Neuron (in vitro differentiated cells): Measurements from ENCODE around the gene GAL3ST2.

Source experiments
- H2AFZ ChIP-seq: one replicate; pipeline ENCODE4 v1.6.1; 2013; ENCODE audit warnings: low read depth, mild to moderate bottlenecking, inconsistent platforms, low read length, moderate library complexity
- H3K27me3 ChIP-seq: one replicate; pipeline ENCODE4 v1.6.1; 2013; ENCODE audit warnings: low read length; ENCODE audit not compliant: insufficient read depth
- H3K36me3 ChIP-seq: one replicate; pipeline ENCODE4 v1.6.1; 2013; ENCODE audit warnings: low read length; ENCODE audit not compliant: insufficient read depth
- H3K4me1 ChIP-seq: one replicate; pipeline ENCODE4 v1.6.1; 2013; ENCODE audit warnings: low read length; ENCODE audit not compliant: insufficient read depth
- H3K4me3 ChIP-seq: 2 replicates; pipeline ENCODE4 v1.5.1; 2013; ENCODE audit warnings: mild to moderate bottlenecking, low read length, moderate library complexity
- H3K9me3 ChIP-seq: one replicate; pipeline ENCODE4 v1.6.1; 2013; ENCODE audit warnings: low read length

Gene GAL3ST2

DNA sequence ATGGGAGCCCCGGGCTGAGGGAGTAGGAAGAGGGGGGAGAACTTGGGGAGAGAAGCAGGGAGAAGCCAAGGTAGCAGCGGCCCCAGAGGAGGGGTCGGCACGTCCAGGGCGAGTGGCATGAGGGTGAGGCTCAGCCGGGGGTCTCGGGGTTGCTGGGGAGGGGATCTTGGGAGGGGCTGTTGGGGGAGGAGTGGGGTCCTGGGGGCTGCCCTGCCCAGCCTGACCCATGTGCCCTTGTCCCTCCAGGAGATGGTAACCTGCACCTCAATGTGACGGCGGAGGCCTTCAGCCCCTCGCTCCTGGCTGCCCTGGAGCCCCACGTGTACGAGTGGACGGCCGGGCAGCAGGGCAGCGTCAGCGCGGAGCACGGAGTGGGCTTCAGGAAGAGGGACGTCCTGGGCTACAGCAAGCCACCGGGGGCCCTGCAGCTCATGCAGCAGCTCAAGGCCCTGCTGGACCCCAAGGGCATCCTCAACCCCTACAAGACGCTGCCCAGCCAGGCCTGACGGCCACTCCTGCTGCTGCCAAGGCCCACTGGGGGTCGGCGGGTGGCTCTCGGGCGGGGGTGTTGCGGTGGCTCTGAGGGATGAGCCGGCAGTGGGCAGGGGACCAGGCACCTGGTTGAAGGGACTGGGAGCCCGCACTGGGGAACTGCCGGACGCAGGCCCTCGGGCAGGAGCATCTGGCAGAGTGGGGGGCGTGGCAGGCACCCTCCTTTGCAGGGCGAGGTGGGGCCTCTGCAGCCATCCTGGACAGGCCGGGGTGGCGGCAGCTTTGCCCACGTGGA, 9.0 kb upstream of the GAL3ST2 start:
- H3K36me3 ChIP-seq = no peaks in the 10 kb centered on the region
- H3K4me3 ChIP-seq = no peak overlapping the region
- no peaks in the 10 kb centered on the region for H3K27me3 ChIP-seq
- no peak overlapping the region for H2AFZ ChIP-seq
- H3K9me3 ChIP-seq = no peaks in the 10 kb centered on the region
- H3K4me1 ChIP-seq = peaks cover 16% of the 10 kb centered on the region

DNA sequence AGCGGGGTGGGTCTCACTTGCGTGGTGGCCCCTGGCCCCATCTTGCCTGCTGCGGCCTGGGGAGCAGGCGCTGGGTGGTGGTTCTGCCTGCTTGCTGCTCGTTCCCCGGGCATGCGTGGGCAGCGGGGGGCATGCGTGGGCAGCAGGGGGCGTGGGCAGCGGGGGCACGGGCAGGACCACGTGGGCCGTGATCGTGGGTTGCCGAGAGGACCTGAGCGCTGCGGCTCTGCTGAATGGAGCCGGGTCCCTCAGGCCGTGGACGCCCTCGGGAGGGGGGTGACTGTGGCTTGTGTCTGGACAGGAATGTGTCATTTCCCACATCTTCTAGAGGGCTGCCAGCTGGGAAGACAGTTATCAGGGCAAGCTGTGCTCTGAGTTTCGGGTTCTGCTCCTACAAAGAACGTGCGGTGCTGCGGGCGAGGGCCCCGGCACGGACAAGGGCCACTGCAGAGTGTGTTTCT, 8.3 kb upstream of the GAL3ST2 start:
- H3K4me1 ChIP-seq = peaks cover 16% of the 10 kb centered on the region
- no peak overlapping the region for H3K4me3 ChIP-seq
- H3K36me3 ChIP-seq = no peaks in the 10 kb centered on the region
- H2AFZ ChIP-seq = no peak overlapping the region
- no peaks in the 10 kb centered on the region for H3K27me3 ChIP-seq
- H3K9me3 ChIP-seq = no peaks in the 10 kb centered on the region

DNA sequence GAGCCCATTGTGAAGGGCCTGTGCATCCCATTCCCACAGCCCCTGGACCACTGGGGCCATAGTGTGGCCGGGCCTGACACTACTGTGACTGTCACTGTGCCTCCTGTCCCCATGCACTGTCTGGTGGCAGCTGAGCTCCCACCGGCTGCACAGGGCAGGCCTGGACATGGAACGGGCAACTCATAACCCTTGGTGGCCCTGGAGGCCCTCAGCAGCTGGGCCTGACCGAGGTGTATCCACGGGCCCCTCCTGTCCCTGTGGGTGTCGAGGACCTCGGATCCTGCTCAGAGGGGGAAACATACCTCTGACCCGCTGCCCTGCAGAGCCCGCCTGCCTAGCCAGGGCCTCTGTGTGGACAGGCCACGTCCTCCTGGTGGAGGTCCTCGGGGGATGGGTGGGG, 7.8 kb upstream of the GAL3ST2 start:
- H3K9me3 ChIP-seq = no peaks in the 10 kb centered on the region
- no peak overlapping the region for H3K4me3 ChIP-seq
- H3K27me3 ChIP-seq = no peaks in the 10 kb centered on the region
- no peaks in the 10 kb centered on the region for H3K36me3 ChIP-seq
- peaks cover 16% of the 10 kb centered on the region for H3K4me1 ChIP-seq
- no peak overlapping the region for H2AFZ ChIP-seq

GRCh38 chr2:241769819-241770184, 6.8 kb upstream of the GAL3ST2 start:
- Histone ChIP-seq H3K4me1 (peaks cover 9% of the 10 kb centered on the region), H2AFZ (no peak overlapping the region), H3K9me3 (no peaks in the 10 kb centered on the region), H3K36me3 (no peaks in the 10 kb centered on the region), H3K4me3 (no peak overlapping the region), H3K27me3 (no peaks in the 10 kb centered on the region)

DNA sequence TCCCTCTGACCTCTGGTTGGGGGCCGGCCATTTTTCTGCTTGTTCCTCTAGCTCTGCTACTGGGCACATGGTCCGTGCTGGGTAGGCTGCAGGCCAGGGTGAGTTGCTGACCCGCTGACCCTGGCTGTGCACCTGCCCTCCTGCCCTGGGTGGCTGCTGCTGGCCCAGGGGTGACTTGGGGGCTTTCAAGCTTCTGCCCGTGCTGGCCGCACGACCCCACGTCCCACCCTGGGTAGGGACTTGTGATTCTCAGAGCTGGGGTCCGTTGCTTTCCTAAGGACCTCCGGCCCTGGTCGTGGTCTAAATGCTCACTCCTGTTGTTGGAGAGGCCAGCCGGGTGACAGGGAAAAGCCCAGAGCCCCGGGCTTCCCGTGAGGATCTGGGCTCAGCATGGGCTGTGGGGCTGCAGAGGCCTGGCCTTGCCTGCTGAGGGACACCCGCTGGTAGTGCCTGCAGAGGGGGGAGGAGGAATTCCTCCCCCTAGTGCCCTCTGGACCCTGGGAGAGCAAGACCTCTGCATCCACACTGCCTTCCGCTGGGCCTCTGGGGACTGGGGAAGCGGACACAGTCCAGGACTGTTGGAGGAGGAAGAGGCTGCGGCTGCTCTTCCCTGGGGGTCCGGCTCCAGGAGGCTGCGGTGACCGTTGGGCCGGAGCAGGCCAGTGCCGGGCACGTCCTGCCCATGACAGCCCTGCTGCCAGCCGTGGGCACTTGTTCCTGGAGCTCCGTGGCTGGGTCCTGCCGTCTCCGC, 6.3 kb upstream of the GAL3ST2 start:
- Histone ChIP-seq H3K27me3 (no peaks in the 10 kb centered on the region), H3K4me3 (no peak overlapping the region), H3K36me3 (no peaks in the 10 kb centered on the region), H3K9me3 (no peaks in the 10 kb centered on the region), H2AFZ (no peak overlapping the region), H3K4me1 (peaks cover 8% of the 10 kb centered on the region)

DNA sequence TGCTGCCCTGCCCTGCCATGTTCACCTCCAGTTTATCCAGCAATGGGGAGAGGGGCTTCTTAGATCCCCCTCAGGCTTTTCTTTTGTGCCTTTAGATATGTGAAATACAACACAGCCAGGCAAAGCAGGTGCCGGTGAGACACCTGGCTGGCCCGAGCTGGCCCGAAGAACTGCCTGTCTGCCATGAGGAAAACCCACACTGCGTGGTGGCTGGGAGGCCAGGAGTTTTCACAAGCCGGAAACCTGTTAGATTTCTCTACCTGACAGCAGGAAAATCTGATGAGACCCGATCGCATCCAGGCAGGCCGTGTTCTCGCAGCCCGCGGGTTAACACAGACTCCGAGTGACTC, 5.7 kb upstream of the GAL3ST2 start:
- peaks cover 8% of the 10 kb centered on the region for H3K4me1 ChIP-seq
- H2AFZ ChIP-seq = no peak overlapping the region
- no peak overlapping the region for H3K4me3 ChIP-seq
- peaks cover 3% of the 10 kb centered on the region for H3K27me3 ChIP-seq
- H3K36me3 ChIP-seq = no peaks in the 10 kb centered on the region
- H3K9me3 ChIP-seq = no peaks in the 10 kb centered on the region

- H3K27me3 ChIP-seq = peaks cover 3% of the 10 kb centered on the region
Observed at GRCh38 chr2:241771286-241772062, 5.1 kb upstream of the GAL3ST2 start.

GRCh38 chr2:241772063-241772499, 4.5 kb upstream of the GAL3ST2 start:
- Histone ChIP-seq H3K36me3 (no peaks in the 10 kb centered on the region), H3K27me3 (peaks cover 3% of the 10 kb centered on the region), H3K9me3 (no peaks in the 10 kb centered on the region), H3K4me1 (peaks cover 8% of the 10 kb centered on the region), H3K4me3 (no peak overlapping the region), H2AFZ (no peak overlapping the region)

More at GRCh38 chr2:241771286-241772062, 5.1 kb upstream of the GAL3ST2 start:
- H2AFZ ChIP-seq = no peak overlapping the region
- H3K4me1 ChIP-seq = peaks cover 8% of the 10 kb centered on the region
- no peaks in the 10 kb centered on the region for H3K9me3 ChIP-seq
- no peaks in the 10 kb centered on the region for H3K36me3 ChIP-seq
- no peak overlapping the region for H3K4me3 ChIP-seq

DNA sequence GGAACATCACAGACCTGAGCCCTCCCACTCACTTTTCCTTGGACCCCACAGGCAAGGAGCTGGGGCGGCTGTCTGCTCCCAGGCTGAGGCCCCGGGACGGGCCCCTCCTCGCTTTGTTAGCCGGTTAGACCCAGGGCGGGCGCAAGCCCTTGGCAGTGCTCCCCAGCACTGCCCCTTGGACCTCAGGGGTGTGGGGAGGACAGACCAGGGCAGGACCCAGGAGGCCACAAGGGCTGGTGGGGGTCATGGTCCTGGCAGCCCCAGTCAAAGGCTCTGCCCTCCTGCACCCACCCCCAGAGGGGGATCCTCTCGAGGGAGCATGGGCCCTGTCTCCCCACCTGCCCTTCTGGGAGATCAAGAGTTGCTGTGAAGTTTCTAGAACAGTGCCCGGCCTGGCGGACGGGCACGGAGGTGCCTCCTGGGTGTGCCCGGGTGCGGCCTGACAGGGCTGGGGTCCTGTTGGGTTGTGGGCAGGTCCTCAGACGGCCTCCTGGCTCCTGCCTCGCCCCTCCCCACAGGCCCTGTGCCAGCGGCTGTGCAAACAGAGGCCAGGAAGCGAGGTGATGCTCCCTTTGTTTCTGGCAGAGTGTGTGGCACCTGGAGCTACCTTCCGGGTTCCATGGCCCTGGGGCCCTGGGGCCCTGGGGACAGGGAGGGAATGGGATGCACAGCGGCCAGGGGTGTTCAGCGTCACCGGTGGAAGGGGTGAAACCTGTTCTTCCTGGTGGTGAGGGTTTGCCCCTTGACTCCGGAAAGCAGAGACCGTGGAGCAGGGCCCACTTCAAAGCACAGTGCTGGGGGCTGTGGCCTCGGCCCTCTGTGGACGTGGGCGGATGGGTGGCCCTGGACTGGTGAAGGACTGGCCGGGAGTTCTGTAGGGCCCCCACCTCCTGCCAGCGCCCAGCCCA, 2.9 kb upstream of the GAL3ST2 start:
- no peak overlapping the region for H2AFZ ChIP-seq
- no peak overlapping the region for H3K4me3 ChIP-seq
- no peaks in the 10 kb centered on the region for H3K9me3 ChIP-seq
- no peaks in the 10 kb centered on the region for H3K36me3 ChIP-seq
- peaks cover 8% of the 10 kb centered on the region for H3K4me1 ChIP-seq
- peaks cover 3% of the 10 kb centered on the region for H3K27me3 ChIP-seq

- Histone ChIP-seq H2AFZ (no peak overlapping the region), H3K4me1 (peaks cover 8% of the 10 kb centered on the region), H3K4me3 (no peak overlapping the region), H3K27me3 (peaks cover 3% of the 10 kb centered on the region), H3K9me3 (no peaks in the 10 kb centered on the region), H3K36me3 (no peaks in the 10 kb centered on the region)
Observed at GRCh38 chr2:241774419-241775222, 2.0 kb upstream of the GAL3ST2 start.

GRCh38 chr2:241775223-241776177, 1.1 kb upstream of the GAL3ST2 start:
- no peak overlapping the region for H3K4me3 ChIP-seq
- H3K27me3 ChIP-seq = peaks cover 3% of the 10 kb centered on the region
- no peak overlapping the region for H2AFZ ChIP-seq
- H3K4me1 ChIP-seq = peaks cover 8% of the 10 kb centered on the region
- H3K36me3 ChIP-seq = no peaks in the 10 kb centered on the region
- H3K9me3 ChIP-seq = no peaks in the 10 kb centered on the region
